HG02571 (cell line): ENCODE measurements around the gene DCLK1.

Experiments
- ATAC-seq: cut with Tn5 transposase; IDR thresholded peaks from one replicate; pipeline ENCODE4 v1.9.1; 2021; ENCODE audit warnings: mild to moderate bottlenecking, moderate library complexity; ENCODE audit not compliant: unreplicated experiment

Gene DCLK1

GRCh38 chr13:35793823-35794222 is 337.4 kb downstream of the DCLK1 start:
- no peak for ATAC-seq

DNA sequence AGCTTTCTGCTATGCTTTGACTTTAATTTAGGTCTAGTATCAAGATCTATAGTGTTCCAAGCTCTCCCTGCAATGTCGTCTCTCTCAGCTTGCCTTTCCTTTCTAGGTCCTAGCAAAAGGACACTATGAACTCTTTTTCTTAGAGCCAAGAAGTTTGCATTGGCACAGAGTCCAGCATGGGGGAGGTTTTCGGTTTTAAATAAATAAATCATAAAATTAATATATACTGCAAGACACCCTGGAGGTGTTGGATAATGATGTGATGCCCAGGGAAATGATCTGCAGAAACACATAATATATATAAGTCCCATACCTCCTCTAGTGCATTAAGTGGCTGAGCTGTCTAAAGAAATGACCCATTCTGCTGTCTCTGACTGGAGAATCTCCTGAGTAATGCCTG is 338.3 kb downstream of the DCLK1 start:
- no peak for ATAC-seq

DNA sequence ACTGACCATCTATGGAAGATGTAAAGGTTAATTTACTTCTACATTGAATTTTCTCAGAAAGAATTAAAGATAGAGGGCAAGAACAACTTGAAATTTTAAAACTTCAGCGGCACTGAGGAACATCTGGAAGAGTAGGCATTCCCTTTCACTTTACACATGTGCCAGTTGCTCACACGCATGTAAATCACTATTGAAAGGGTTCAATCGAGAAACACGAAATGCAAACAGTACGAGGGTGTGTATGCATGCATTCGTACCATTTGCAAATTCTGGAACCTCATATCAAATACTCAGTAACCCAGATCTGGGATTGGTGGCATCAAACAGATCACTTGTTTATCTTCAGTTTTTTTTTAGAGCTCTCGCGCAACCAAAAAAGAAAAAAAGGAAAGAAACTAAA is 339.2 kb downstream of the DCLK1 start:
- no peak for ATAC-seq

DNA sequence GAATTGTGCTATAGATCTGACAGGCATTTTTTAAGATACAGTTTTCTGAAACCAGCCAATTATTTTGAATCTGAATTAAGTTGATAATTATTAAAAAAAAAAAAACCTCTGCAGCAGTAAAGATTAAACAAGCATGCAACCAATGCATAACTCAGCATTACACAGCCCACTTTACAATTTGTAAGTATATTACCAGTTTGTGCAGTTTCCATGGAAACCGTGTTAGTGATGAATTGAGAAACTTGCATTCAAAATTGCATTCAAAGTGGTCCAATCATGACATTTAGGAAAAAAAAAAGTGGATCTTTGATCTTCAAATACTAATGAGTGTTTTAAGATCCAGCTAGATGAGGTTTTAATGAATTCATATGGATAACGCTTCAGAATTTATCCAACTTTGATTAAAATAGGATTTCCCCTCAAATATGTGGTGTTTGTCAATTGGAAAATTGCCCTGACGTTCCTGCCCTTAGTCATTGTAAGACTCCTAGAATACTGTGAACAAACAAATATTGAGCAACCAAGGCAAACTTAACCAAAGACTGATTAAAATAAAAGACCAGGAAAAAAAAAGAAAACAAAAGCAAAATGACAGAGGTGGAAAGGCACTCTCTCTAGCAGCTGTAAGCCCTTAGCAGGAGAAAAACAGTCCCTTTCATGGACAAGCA is 339.9 kb downstream of the DCLK1 start:
- no peak for ATAC-seq

GRCh38 chr13:35789335-35790165 is 341.6 kb downstream of the DCLK1 start:
- no peak for ATAC-seq

DNA sequence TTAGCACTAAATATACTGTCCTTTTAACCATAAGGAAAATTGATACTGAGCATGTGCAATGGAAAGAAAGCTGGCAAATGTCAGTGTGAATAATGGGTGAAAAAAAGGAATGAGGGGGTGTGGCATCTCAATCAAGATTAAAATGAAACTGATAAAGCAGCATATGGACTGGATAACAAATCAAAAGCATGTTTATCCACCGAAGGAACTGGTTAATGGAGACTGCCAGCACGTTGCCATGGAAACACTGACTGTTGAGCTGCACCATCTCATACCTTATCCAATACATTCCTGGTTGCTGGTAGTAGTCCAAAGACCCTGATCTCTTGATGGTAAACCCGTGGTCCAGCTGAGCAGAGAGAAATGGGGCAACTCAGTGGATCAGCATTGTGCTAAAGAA is 343.2 kb downstream of the DCLK1 start:
- ATAC-seq: no peak

- ATAC-seq: no peak
These were observed 345.4 kb downstream of the DCLK1 start for GRCh38 chr13:35785576-35786303.

DNA sequence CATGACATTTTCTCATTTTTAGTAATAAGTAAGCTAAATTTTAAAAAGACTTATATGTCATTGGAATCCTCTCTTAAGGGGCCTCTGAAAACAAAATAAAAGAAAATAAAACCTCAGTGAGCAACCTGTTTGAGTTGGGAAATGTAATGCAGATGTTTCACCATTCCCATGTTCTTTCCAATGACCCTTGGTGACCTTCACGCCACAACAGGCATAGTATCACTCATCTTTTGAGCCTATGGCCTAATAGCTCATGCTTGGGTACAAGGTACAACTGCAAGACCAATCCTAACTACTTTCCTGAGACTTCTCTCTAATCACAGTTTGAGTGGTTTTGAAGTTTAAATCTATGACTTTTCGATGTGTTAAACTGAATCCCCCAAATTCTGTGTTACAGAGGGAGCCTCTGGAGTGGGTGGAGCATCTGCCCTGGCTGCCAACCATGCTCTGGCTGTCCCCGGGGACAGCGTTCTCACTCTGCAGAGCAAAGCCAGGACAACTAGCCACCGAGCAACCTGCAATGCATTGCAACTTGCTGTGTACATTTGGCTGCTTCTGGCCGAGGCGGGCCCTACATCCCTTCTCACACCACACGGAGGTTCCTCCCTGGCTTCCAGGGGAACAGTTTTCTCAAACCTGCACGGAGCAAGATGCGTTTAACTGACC is 346.8 kb downstream of the DCLK1 start:
- no peak for ATAC-seq

DNA sequence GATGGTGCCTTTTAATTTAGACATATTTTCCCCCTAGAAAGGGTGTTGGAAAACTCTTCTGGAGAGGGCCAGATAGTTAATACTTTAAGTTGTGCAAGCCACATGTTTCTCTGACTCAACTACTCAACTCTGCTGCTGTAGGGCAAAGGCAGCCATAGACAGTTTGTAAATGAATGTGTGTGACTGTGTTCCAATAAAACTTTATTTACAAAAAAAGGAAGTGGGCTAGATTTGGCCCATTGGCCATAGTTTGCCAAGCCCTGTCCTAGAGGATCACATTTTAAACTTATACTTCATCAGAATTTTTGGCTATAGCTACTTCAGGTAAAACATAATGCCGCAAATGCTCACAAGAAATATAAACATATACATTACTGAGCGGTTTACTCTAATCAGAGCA is 348.4 kb downstream of the DCLK1 start:
- no peak for ATAC-seq

- ATAC-seq: no peak
These were observed 349.9 kb downstream of the DCLK1 start for GRCh38 chr13:35781036-35782000.

DNA sequence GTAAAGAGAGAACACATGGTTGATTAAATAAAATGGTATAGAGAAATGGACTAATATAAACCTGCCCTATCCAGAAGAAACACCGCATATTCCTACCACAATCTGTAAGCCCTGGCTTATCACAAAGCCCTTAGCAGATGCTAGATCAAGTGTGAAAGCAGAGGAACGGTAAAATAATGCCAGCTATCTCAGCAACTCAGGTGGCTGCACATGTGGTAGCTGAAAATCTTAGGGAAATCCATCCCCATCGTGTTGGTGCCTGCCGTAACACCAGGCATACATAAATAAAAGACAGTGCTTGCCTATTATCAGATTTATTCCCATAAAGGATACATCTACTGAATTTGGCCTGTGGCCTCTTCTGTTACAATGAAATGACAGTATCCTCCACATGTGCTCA is 350.6 kb downstream of the DCLK1 start:
- no peak for ATAC-seq

DNA sequence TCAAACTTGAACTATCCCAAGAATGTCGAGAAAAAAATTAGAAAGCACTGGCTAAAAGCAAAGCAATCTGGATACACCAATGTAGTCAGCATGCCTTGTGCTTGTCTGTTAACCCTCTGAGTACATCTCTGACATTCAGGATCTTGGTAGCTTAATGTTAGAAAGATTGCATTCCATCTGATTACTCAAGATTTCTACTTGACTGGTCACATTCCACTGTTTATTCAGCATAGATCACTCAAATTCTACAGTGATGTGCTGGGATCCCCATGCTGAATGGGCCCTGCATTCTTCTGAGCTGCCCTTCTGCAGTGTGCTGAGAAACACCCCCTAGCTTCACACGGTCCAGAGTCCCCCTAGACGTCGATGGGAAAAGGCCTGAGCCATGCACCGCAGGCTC is 359.3 kb downstream of the DCLK1 start:
- no peak for ATAC-seq

DNA sequence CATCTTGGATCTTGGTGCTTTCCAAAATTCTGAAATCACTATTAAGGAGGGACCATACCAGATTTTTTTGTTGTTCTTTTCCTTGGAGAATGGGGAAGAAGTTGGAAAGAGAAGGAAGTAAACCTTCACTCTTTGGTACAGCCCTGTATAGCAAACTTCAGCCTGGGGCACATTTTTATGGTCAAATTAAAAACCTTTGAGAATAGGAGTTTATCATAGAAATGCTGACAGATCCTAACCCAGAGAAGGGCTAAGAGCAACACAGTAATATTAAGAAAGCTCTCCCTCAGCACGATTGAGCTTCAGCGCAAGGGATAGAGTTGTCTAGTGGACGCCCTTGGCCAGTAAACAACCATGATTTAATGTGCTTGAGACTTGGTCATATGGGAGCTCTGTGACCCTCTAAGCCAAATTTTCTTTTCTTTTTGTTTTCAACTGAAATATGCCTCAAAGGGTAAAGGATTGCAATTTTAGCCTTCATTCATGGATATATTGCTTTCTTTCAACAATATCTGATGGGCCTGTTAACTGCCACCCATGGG is 360.4 kb downstream of the DCLK1 start:
- ATAC-seq: no peak

DNA sequence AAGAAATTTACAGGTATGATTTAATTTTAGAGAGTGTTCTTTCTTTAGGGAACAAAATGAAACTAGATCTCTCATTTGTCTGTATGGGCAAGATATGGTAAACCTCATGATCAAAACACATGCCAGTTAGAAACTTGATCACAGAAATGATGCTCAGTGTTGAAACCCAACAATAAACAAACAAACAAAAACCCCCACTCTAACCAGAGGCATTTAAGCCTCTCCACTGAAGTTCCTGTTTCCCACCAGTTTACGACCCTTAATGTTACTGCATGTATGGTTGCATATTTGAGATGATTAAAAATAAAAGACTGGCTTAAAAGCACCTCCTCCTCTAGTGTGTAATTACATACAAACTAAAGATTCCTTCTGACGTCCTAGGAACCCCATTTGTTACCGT is 361.4 kb downstream of the DCLK1 start:
- no peak for ATAC-seq

DNA sequence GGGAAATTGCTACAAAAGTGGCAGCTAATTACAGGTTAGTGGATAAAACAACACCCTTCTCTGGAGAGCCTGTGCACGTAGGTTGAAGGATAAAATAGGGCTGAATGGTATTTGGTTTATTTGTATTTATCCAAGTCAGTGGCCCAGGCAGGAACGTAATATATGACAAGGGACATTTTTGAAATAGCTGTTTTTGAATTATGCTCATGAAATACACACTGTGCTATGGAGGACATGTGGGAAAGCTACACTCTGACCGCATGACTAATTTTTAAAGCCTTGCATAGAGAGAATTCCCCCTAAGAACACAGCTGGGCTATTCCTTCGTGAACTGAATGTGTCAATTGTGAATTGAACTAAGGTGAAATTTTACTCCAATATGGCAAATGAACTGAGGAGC is 362.6 kb downstream of the DCLK1 start:
- ATAC-seq: no peak

DNA sequence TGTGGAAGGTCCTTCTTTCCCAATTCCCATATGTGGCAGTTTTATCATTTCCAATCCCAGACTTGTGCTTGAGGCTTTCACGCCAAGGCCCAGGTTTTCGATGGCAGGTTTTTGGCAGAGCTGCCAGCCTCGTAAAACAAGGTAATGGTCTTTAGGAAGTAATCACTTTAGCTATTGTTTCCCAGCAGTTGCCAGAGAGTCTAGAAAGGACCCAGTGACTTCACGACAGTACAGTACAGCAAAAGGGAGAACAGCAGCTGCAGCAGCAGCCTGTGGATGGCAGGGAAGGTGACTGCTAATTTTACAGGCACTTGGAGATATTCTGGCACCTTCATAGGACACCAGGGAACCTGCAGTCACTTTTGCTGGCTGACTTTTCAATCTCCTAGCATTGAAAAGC is 363.1 kb downstream of the DCLK1 start:
- ATAC-seq: no peak

GRCh38 chr13:35767256-35767976 is 363.8 kb downstream of the DCLK1 start:
- no peak for ATAC-seq

DNA sequence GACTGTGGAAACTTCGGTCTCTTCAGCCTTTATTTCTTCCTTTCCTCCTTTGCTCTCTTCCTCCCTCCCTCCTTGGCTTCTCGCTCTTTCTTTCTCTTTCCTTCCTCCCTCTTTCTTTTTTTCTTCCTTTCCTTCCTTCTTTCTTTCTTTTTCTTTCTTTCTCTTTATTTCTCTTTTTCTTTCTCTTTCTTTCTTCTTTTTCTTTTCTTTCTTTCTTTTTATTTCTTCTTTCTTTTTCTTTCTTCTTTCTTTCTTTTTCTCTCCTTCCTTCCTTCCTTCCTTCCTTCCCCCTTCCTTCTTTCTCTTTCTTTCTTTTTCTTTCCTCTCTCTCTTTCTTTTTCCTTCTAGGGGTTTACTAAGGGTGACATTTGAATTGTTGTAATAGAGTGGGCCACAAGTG is 364.5 kb downstream of the DCLK1 start:
- no peak for ATAC-seq

GRCh38 chr13:35765941-35766340 is 365.2 kb downstream of the DCLK1 start:
- ATAC-seq: no peak
